Stimulated activated CD8-positive, alpha-beta memory T cell treated with anti-CD3 and anti-CD28 coated beads, Interleukin-4, amount 100 ng/mL, for 48 hours (primary cell): ENCODE results near the gene FHIT.

Source experiments
- DNase-seq: peaks from one replicate; pipeline ENCODE4 v3.0.0-alpha.2; 2020

Gene FHIT

GRCh38 chr3:60133269-60134162, 1117.7 kb downstream of the FHIT start:
- DNase-seq = no peak

GRCh38 chr3:60131618-60132017, 1119.6 kb downstream of the FHIT start:
- DNase-seq = no peak

- no peak for DNase-seq
These were observed 1124.5 kb downstream of the FHIT start for GRCh38 chr3:60126511-60127304.

GRCh38 chr3:60125686-60126085, 1125.6 kb downstream of the FHIT start:
- DNase-seq = no peak

GRCh38 chr3:60120245-60120644, 1131.0 kb downstream of the FHIT start:
- no peak for DNase-seq

- DNase-seq = no peak
These were observed 1137.1 kb downstream of the FHIT start for GRCh38 chr3:60114191-60114590.

GRCh38 chr3:60107275-60107674, 1144.0 kb downstream of the FHIT start:
- no peak for DNase-seq

GRCh38 chr3:60102154-60102553, 1149.1 kb downstream of the FHIT start:
- no peak for DNase-seq

- no peak for DNase-seq
These were observed 1149.6 kb downstream of the FHIT start for GRCh38 chr3:60101621-60102020.

- DNase-seq = no peak
These were observed 1154.8 kb downstream of the FHIT start for GRCh38 chr3:60096403-60096802.

GRCh38 chr3:60095930-60096329, 1155.3 kb downstream of the FHIT start:
- no peak for DNase-seq

GRCh38 chr3:60095516-60095915, 1155.7 kb downstream of the FHIT start:
- no peak for DNase-seq

GRCh38 chr3:60094392-60094947, 1156.8 kb downstream of the FHIT start:
- no peak for DNase-seq

GRCh38 chr3:60090548-60090947, 1160.7 kb downstream of the FHIT start:
- DNase-seq = no peak

GRCh38 chr3:60086811-60087210, 1164.4 kb downstream of the FHIT start:
- peak; percentile 56 for DNase-seq

GRCh38 chr3:60085649-60086048, 1165.6 kb downstream of the FHIT start:
- no peak for DNase-seq

- DNase-seq = no peak
These were observed 1169.7 kb downstream of the FHIT start for GRCh38 chr3:60081381-60082095.

GRCh38 chr3:60080648-60081047, 1170.6 kb downstream of the FHIT start:
- no peak for DNase-seq

GRCh38 chr3:60079076-60079475, 1172.2 kb downstream of the FHIT start:
- DNase-seq = peak; percentile 46

GRCh38 chr3:60076331-60076730, 1174.9 kb downstream of the FHIT start:
- no peak for DNase-seq

GRCh38 chr3:60073942-60074341, 1177.3 kb downstream of the FHIT start:
- no peak for DNase-seq

GRCh38 chr3:60073228-60073627, 1178.0 kb downstream of the FHIT start:
- DNase-seq = no peak

- DNase-seq = no peak
These were observed 1180.9 kb downstream of the FHIT start for GRCh38 chr3:60070366-60070765.
